ENCODE measurements around the gene PRRX2.

Gene PRRX2

GRCh38 chr9:129641750-129642585 lies 23.5 kb upstream of the PRRX2 start, which contains the start of gene ASB6:
Gene ASB6, minus strand, starts transcription at chr9:129642151. Its CDS starts 152 bp downstream, at chr9:129641999.
- peak; percentile 95 for DNase-seq (ENCODE audit: extremely low read depth, low read depth)
- TF ChIP-seq CTCF (IDR thresholded peaks at IDR 0.05; ENCODE audit: low read depth, low read length), result peak; percentile 63

- TF ChIP-seq CTCF (IDR thresholded peaks at IDR 0.05; ENCODE audit: low read depth, low read length), result no peak
- DNase-seq (ENCODE audit: extremely low read depth, low read depth), result no peak
Observed at GRCh38 chr9:129643706-129644105, 21.7 kb upstream of the PRRX2 start.

GRCh38 chr9:129644365-129644764 lies 21.1 kb upstream of the PRRX2 start:
- TF ChIP-seq CTCF (IDR thresholded peaks at IDR 0.05; ENCODE audit: low read depth, low read length), result no peak
- DNase-seq (ENCODE audit: extremely low read depth, low read depth), result no peak

GRCh38 chr9:129644902-129645301 lies 20.5 kb upstream of the PRRX2 start:
- TF ChIP-seq CTCF (IDR thresholded peaks at IDR 0.05; ENCODE audit: low read depth, low read length), result no peak
- DNase-seq (ENCODE audit: extremely low read depth, low read depth), result no peak

GRCh38 chr9:129646252-129646651 lies 19.2 kb upstream of the PRRX2 start:
- no peak for DNase-seq (ENCODE audit: extremely low read depth, low read depth)

GRCh38 chr9:129646654-129647053 lies 18.8 kb upstream of the PRRX2 start:
- DNase-seq (ENCODE audit: extremely low read depth, low read depth), result no peak
- no peak for TF ChIP-seq CTCF (IDR thresholded peaks at IDR 0.05; ENCODE audit: low read depth, low read length)

More at GRCh38 chr9:129646252-129646651, 19.2 kb upstream of the PRRX2 start:
- no peak for TF ChIP-seq CTCF (IDR thresholded peaks at IDR 0.05; ENCODE audit: low read depth, low read length)

- DNase-seq (ENCODE audit: extremely low read depth, low read depth), result no peak
- TF ChIP-seq CTCF (IDR thresholded peaks at IDR 0.05; ENCODE audit: low read depth, low read length), result no peak
Observed at GRCh38 chr9:129647635-129648034, 17.8 kb upstream of the PRRX2 start.
